GM23248 (cell line): ENCODE data around the gene GPM6B.

Source experiments
- EZH2 ChIP-seq: fragments of 200-600 bp; sonication (generic); IDR thresholded peaks from 2 replicates; pipeline ENCODE4 v1.6.1; 2018; ENCODE audit warnings: antibody characterized with exemption, mild to moderate bottlenecking; ENCODE audit not compliant: insufficient read depth, poor library complexity, severe bottlenecking
- EZH2phosphoT487 ChIP-seq: fragments of 200-600 bp; sonication (generic); IDR thresholded peaks from 2 replicates; pipeline ENCODE4 v1.6.1; 2018; ENCODE audit warnings: antibody characterized with exemption, moderate library complexity, mild to moderate bottlenecking, low read depth; ENCODE audit not compliant: insufficient read depth

DNA sequence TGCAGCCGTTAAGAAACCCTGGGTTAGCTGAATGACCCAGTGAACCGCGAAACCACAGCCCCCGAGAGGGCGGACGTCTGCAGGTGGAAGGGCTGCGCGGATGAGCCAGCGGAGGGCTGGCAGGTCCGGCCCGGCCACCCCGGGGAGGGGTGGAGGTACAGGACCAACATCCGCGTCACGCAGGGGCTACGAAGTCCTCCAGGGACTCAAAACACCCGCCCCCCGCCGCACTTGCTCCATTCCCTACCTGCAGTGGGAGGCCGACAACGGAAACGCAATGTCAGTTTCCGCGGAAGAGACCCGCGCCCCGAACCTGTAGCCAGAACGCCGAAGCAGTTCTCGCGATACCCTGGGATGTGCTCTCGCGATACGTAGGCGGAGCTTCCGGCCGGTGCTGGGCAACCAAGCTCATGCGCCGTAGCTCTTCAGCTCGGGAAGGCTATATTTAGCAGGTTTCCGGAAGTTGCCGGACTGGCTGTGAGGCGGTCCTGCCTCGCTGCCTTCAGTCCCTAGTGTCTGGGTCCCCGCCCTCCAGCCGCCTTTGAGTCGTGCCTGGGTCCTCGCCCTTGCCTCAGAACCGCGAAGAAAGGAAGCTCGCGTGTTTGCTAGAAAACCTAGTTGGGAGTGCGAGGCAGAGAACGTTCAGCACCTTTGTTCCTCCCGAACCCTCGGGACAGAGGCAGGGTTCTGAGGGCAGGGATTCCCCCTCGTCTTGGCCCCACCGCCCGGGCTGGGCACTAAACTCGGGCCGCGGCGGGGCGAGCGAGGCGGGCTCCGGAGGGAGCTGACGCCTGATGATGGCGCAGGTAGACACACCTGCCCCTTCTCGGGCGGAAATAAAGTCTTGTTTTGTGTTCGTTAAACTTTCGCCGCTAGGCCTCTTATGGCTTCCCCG is 82.4 kb downstream of the GPM6B start, which contains the start of the genes OFD1 and TRAPPC2:
- TF ChIP-seq EZH2 (no peak), EZH2phosphoT487 (no peak)
